ENCODE measurements around the gene KEAP1. TPM values are rescaled to one million over a fixed set of nuclear protein-coding genes. Genes with fewer than 3 reads are reported as not detected.
A peak's percentile ranks its signal among the peaks of the same experiment; 100 is the strongest.

KEAP1 gene
- total and polyA plus RNA-seq, 2 of the 8 experiments (the other 6 are each of a cell fraction or from before 2014, with no cell fraction given), result 80.6 to 106 TPM

GRCh38 chr19:10467104-10467706 lies 36.0 kb downstream of the KEAP1 start:
- no peak overlapping the region for H2BK120ac ChIP-seq (replicated peaks; ENCODE audit: low read depth, low read length)
- H3K14ac ChIP-seq (ENCODE audit: insufficient read length), result no peak overlapping the region
- H3K23ac ChIP-seq (ENCODE audit: insufficient read length), result no peak overlapping the region
- no peaks in the 10 kb centered on the region for H3K9me3 ChIP-seq (ENCODE audit: insufficient read depth in 2 of 2, low read depth in 1 of 2, low read length in 1 of 2)
- no peaks in the 10 kb centered on the region; a peak in 1 of 8 replicates for H3K36me3 ChIP-seq (ENCODE audit: control insufficient read depth in 2 of 4, insufficient read depth in 4 of 4, low read length in 3 of 4)
- no peak overlapping the region for H4K5ac ChIP-seq (ENCODE audit: insufficient read length, low read depth, low read length)
- peaks cover 0 to 5% (median 0%) of the 10 kb centered on the region in 4 experiments; a peak in 2 of 7 replicates for H3K27me3 ChIP-seq (replicated peaks in 1 of 4; ENCODE audit: control insufficient read depth in 3 of 4, extremely low read depth in 1 of 4, insufficient read depth in 3 of 4, low read length in 3 of 4)
- DNase-seq (ENCODE audit: low read depth in 1 of 2, low spot score in 2 of 2), result no peak
- H3K79me1 ChIP-seq (ENCODE audit: low read depth, low read length), result no peaks in the 10 kb centered on the region
- H2BK5ac ChIP-seq (ENCODE audit: low read depth, low read length), result no peak overlapping the region
- H3K4me1 ChIP-seq (replicated peaks in 1 of 4; ENCODE audit: control insufficient read depth in 3 of 4, insufficient read depth in 4 of 4, low read length in 3 of 4), result peaks cover 0 to 16% (median 10%) of the 10 kb centered on the region in 4 experiments; a peak in 6 of 7 replicates
- H3K4ac ChIP-seq (replicated peaks; ENCODE audit: insufficient read length, low read depth, low read length), result no peak overlapping the region
- no peaks in the 10 kb centered on the region; the same call in 1 of the 2 replicates for H3K23me2 ChIP-seq (ENCODE audit: low read depth, low read length)
- FAIRE-seq, result no peak
- no peak overlapping the region for H2BK20ac ChIP-seq (ENCODE audit: low read length)
- 0 out of 2 replicates have a peak overlapping the region, but pooled peaks have one; percentile 8 for H2BK15ac ChIP-seq (ENCODE audit: low read length)
- H3K4me2 ChIP-seq (ENCODE audit: insufficient read depth in 1 of 2, low read depth in 2 of 2, low read length in 2 of 2), result peak overlapping the region in 1 of 2 experiments; percentile 3; a peak in 1 of 4 replicates
- H4K20me1 ChIP-seq (replicated peaks in 1 of 2; ENCODE audit: control insufficient read depth in 1 of 2, insufficient read depth in 2 of 2, low read length in 2 of 2), result no peaks in the 10 kb centered on the region
- no peak overlapping the region for H2BK12ac ChIP-seq (ENCODE audit: low read depth, low read length)
- no peak overlapping the region for H2AFZ ChIP-seq (ENCODE audit: low read length)
- no peak overlapping the region for H3K18ac ChIP-seq (ENCODE audit: extremely low read depth, low read length)
- H2AK5ac ChIP-seq (ENCODE audit: low read depth, low read length), result 0 out of 2 replicates have a peak overlapping the region, but pooled peaks have one; percentile 53
- no peaks in the 10 kb centered on the region for H3K79me2 ChIP-seq (ENCODE audit: control insufficient read depth in 1 of 2, insufficient read depth in 2 of 2, low read length in 2 of 2)
- peak overlapping the region; percentile 11 for H4K8ac ChIP-seq (ENCODE audit: extremely low read depth, insufficient read depth, low read length)
- H3K27ac ChIP-seq (ENCODE audit: low read depth, low read length), result no peak overlapping the region
- no peak overlapping the region for H4K91ac ChIP-seq (replicated peaks; ENCODE audit: insufficient read length, low read length)
- H3K56ac ChIP-seq (replicated peaks; ENCODE audit: insufficient read length, low read depth, low read length), result no peak overlapping the region
- ChIA-PET POLR2A (ENCODE audit: partially characterized antibody) (no interaction called here), CTCF (ENCODE audit: partially characterized antibody) (interaction anchor here (0.8 to 6.5 kb wide), 8 partner anchors 9 to 233 kb away, joined by 3 to 29 read pairs (median 4); no protein-coding TSS in a partner anchor)
- no peak overlapping the region; a peak in 1 of 7 replicates for H3K9ac ChIP-seq (replicated peaks in 1 of 4; ENCODE audit: extremely low read depth in 1 of 4, low read depth in 3 of 4, low read length in 3 of 4)
- no peak overlapping the region; a peak in 1 of 8 replicates for H3K4me3 ChIP-seq (ENCODE audit: extremely low read depth in 1 of 4, insufficient read depth in 2 of 4, low read depth in 3 of 4, low read length in 4 of 4)
- WGBS, 2 experiments (ENCODE audit: extremely low coverage in 1 of 2, insufficient coverage in 1 of 2, insufficient read length in 1 of 2, insufficient replicate concordance in 2 of 2, low coverage in 1 of 2, low lambda C conversion rate in 2 of 2, missing lambda C conversion rate in 1 of 2), result 87% methylated on average over 17 of the region's 20 CpGs; no CpG with 5 or more reads in 1 of the 2 experiments
- TF ChIP-seq SIN3A (conservative IDR thresholded peaks at IDR 0.05 in 1 of 2, IDR thresholded peaks at IDR 0.05 in 1 of 2; ENCODE audit: low read depth in 1 of 2, low read length in 2 of 2) (no peak), TCF12 (IDR thresholded peaks at IDR 0.05; ENCODE audit: low read depth, low read length) (no peak), CTCF (IDR thresholded peaks at IDR 0.05; ENCODE audit: control extremely low read depth in 1 of 3, insufficient read depth in 1 of 3, low read depth in 1 of 3, low read length in 3 of 3) (no peak), TAF7 (optimal IDR thresholded peaks at IDR 0.05; ENCODE audit: borderline replicate concordance, low read depth, low read length) (no peak), ASH2L (IDR thresholded peaks at IDR 0.05; ENCODE audit: low read length) (no peak), PHF8 (conservative IDR thresholded peaks at IDR 0.05; ENCODE audit: low read depth, low read length) (no peak), MAFK (IDR thresholded peaks at IDR 0.05; ENCODE audit: low read depth, low read length) (no peak), TAF1 (IDR thresholded peaks at IDR 0.05; ENCODE audit: low read depth, low read length) (no peak)

Measured in H1 (cell line).